IMR-90 (cell line): ENCODE data around the gene CDKAL1. TPM values are rescaled to one million over a fixed set of nuclear protein-coding genes. Genes with fewer than 3 reads are reported as not detected.

ENCODE experiments used
- ATAC-seq: fragments of 200-7000 bp; cut with Tn5 transposase; 2 replicates; pipeline ENCODE4 v1.9.1; 2020; ENCODE audit warnings: low read depth, mild to moderate bottlenecking, moderate library complexity
- BruUV-seq: library from RNA; stranded (reverse); fragments of 400-500 nt; replicated peaks from 2 replicates; lab custom pipeline; 2021; lab: Mats Ljungman, UMichigan
- CTCF ChIA-PET: fragments of 300-600 bp; formaldehyde crosslinking; extraction: SDS; loops from one replicate; lab custom pipeline; 2021; ENCODE audit warnings: antibody characterized with exemption; lab: Yijun Ruan, JAX
- POLR2A ChIA-PET: fragments of 300-600 bp; sonication (Branson Sonifier 250); formaldehyde crosslinking; loops from one replicate; lab custom pipeline; 2022; ENCODE audit warnings: antibody characterized with exemption; ENCODE audit not compliant: unreplicated experiment; lab: Charles Lee
- DNase-seq: peaks from one replicate; pipeline ENCODE4 v3.0.0; 2013
- H2AFZ ChIP-seq: replicated peaks from 2 replicates; pipeline ENCODE3; 2013; ENCODE audit warnings: low read length, mild to moderate bottlenecking; ENCODE audit not compliant: poor library complexity
- H2AK5ac ChIP-seq: 2 replicates; pipeline ENCODE4 v1.6.1; 2013; ENCODE audit warnings: low read depth, low read length, inconsistent platforms
- H2AK9ac ChIP-seq: replicated peaks from 2 replicates; pipeline ENCODE3; 2013; ENCODE audit warnings: mild to moderate bottlenecking, low read depth, low read length, moderate library complexity; ENCODE audit not compliant: poor library complexity
- H2BK120ac ChIP-seq: 2 replicates; pipeline ENCODE4 v1.6.1; 2013; ENCODE audit warnings: low read depth, low read length, inconsistent platforms
- H2BK15ac ChIP-seq: 3 replicates; pipeline ENCODE4 v1.6.1; 2013; ENCODE audit warnings: low read depth, low read length, inconsistent platforms
- H2BK20ac ChIP-seq: 2 replicates; pipeline ENCODE4 v1.6.1; 2013; ENCODE audit warnings: low read depth, mild to moderate bottlenecking, inconsistent platforms, low read length, moderate library complexity
- H2BK5ac ChIP-seq: 2 replicates; pipeline ENCODE4 v1.6.1; 2013; ENCODE audit warnings: mild to moderate bottlenecking, low read depth, low read length, inconsistent platforms; ENCODE audit not compliant: poor library complexity, severe bottlenecking
- H3K14ac ChIP-seq: replicated peaks from 2 replicates; pipeline ENCODE4 v1.6.1; 2013; ENCODE audit warnings: low read depth, low read length, inconsistent platforms
- H3K18ac ChIP-seq: 2 replicates; pipeline ENCODE4 v1.6.1; 2013; ENCODE audit warnings: low read depth, low read length, control low read depth
- H3K23ac ChIP-seq: 2 replicates; pipeline ENCODE4 v1.6.1; 2013; ENCODE audit warnings: low read depth, low read length, inconsistent platforms
- H3K27ac ChIP-seq: 2 replicates; pipeline ENCODE4 v1.5.1; 2013; ENCODE audit warnings: mild to moderate bottlenecking, control low read depth, low read length; ENCODE audit not compliant: insufficient read depth
- H3K27me3 ChIP-seq: 2 replicates; pipeline ENCODE4 v1.6.1; 2013; ENCODE audit warnings: low read length; ENCODE audit not compliant: control insufficient read depth, insufficient read depth
- H3K36me3 ChIP-seq: 2 replicates; pipeline ENCODE4 v1.6.1; 2013; ENCODE audit warnings: low read length, mixed read lengths; ENCODE audit not compliant: control insufficient read depth, insufficient read depth
- H3K4ac ChIP-seq: 2 replicates; pipeline ENCODE4 v1.6.1; 2013; ENCODE audit warnings: low read depth, low read length, inconsistent platforms
- H3K4me1 ChIP-seq: 2 replicates; pipeline ENCODE4 v1.6.1; 2013; ENCODE audit warnings: low read length, mixed read lengths; ENCODE audit not compliant: control insufficient read depth, insufficient read depth
- H3K4me2 ChIP-seq: 2 replicates; pipeline ENCODE4 v1.6.1; 2013; ENCODE audit warnings: low read depth, mild to moderate bottlenecking, control low read depth, low read length, moderate library complexity
- H3K4me3 ChIP-seq: 2 replicates; pipeline ENCODE4 v1.5.1; 2013; ENCODE audit warnings: low read depth, mild to moderate bottlenecking, control low read depth, low read length, moderate library complexity; ENCODE audit not compliant: insufficient read depth
- H3K56ac ChIP-seq: 2 replicates; pipeline ENCODE4 v1.6.1; 2013; ENCODE audit warnings: low read length, inconsistent platforms; ENCODE audit not compliant: insufficient read depth; ENCODE audit errors: extremely low read depth
- H3K79me1 ChIP-seq, 2 experiments: 2 replicates each; pipeline ENCODE4 v1.6.1; 2013; ENCODE audit warnings: low read length in 2 of 2, inconsistent platforms in 1 of 2, low read depth in 1 of 2
- H3K9ac ChIP-seq: 2 replicates; pipeline ENCODE4 v1.6.1; 2013; ENCODE audit warnings: low read depth, low read length, control low read depth
- H3K9me1 ChIP-seq: 2 replicates; pipeline ENCODE4 v1.6.1; 2013; ENCODE audit warnings: low read length, inconsistent platforms; ENCODE audit not compliant: insufficient read depth
- H3K9me3 ChIP-seq: 2 replicates; pipeline ENCODE4 v1.6.1; 2013; ENCODE audit warnings: low read length; ENCODE audit not compliant: control insufficient read depth, insufficient read depth
- H4K20me1 ChIP-seq: 2 replicates; pipeline ENCODE4 v1.6.1; 2013; ENCODE audit warnings: low read length, inconsistent platforms; ENCODE audit not compliant: insufficient read depth
- H4K5ac ChIP-seq: 2 replicates; pipeline ENCODE4 v1.6.1; 2013; ENCODE audit warnings: mild to moderate bottlenecking, low read depth, low read length, control low read depth
- H4K8ac ChIP-seq, 2 experiments: 2 replicates each; pipeline ENCODE4 v1.6.1; 2013; ENCODE audit warnings: low read depth in 2 of 2, low read length in 2 of 2, control low read depth in 1 of 2, inconsistent platforms in 1 of 2
- H4K91ac ChIP-seq: 2 replicates; pipeline ENCODE4 v1.6.1; 2013; ENCODE audit warnings: low read depth, low read length, inconsistent platforms; ENCODE audit not compliant: insufficient read depth
- CEBPB ChIP-seq: IDR thresholded peaks from 2 replicates; pipeline ENCODE4 v1.6.1; 2012; ENCODE audit warnings: low read depth, low read length, improper control_type of control experiment
- CHD1 ChIP-seq: IDR thresholded peaks from 2 replicates; pipeline ENCODE4 v1.6.1; 2012; ENCODE audit warnings: low read depth, low read length, improper control_type of control experiment
- FOS ChIP-seq: fragments of 150-350 bp; IDR thresholded peaks from 2 replicates; pipeline ENCODE4 v1.6.1; 2016; ENCODE audit warnings: low read depth, low read length
- MAFK ChIP-seq: IDR thresholded peaks from 2 replicates; pipeline ENCODE4 v1.6.1; 2012; ENCODE audit warnings: low read depth, low read length, improper control_type of control experiment
- MXI1 ChIP-seq: IDR thresholded peaks from 2 replicates; pipeline ENCODE4 v1.6.1; 2012; ENCODE audit warnings: low read depth, mild to moderate bottlenecking, low read length, moderate library complexity, borderline replicate concordance
- RCOR1 ChIP-seq: IDR thresholded peaks from 2 replicates; pipeline ENCODE4 v1.6.1; 2012; ENCODE audit warnings: mild to moderate bottlenecking, low read length, improper control_type of control experiment; ENCODE audit not compliant: insufficient replicate concordance
- WGBS, 2 experiments: methylation state at CpG; one replicate each; pipeline versions ENCODE4 v1.1.5 to v1.1.7; 2013; ENCODE audit warnings: missing lambda C conversion rate in 2 of 2; ENCODE audit not compliant: insufficient read length in 1 of 2; ENCODE audit errors: extremely low coverage in 2 of 2; 5-methylcytosine and 5-hydroxymethylcytosine counted together
- dilution Hi-C: fragments of 300-500 bp; cut with HindIII; formaldehyde crosslinking; loops from one replicate; pipeline ENCODE4 v1.14.3; 2018; ENCODE audit warnings: low sequenced_read_pairs; ENCODE audit not compliant: unreplicated experiment
- in situ Hi-C: fragments of 300-500 bp; cut with MboI; formaldehyde crosslinking; loops from 3 replicates; pipeline ENCODE4 v1.14.3; 2019; ENCODE audit warnings: low sequenced_read_pairs, inconsistent platforms, mixed read lengths
- intact Hi-C: fragments of 100-400 bp; cut with micrococcal nuclease; formaldehyde crosslinking; loops from 2 replicates; pipeline ENCODE4 v1.10.0; 2022
- polyA plus RNA-seq, 3 experiments: library from polyadenylated mRNA; depleted of rRNA; stranded (reverse); fragments of >200 nt; gene quantifications; 2 replicates each; pipeline ENCODE4 v1.2.3, GENCODE V29; 2012; ENCODE audit warnings: low replicate concordance in 1 of 3
- total RNA-seq: library from RNA; depleted of rRNA; stranded (reverse); fragments of >200 nt; gene quantifications from 2 replicates; pipeline ENCODE4 v1.2.3, GENCODE V29; 2012
- TF ChIP-seq, protein P1 (sequence below): fragments of 150-350 bp; IDR thresholded peaks from 2 replicates; pipeline ENCODE4 v1.6.1; 2016; ENCODE audit warnings: low read depth, mild to moderate bottlenecking, low read length, moderate library complexity, borderline replicate concordance

The CDKAL1 gene
- total and polyA plus RNA-seq, 2 of the 4 experiments (the other 2 are of a cell fraction), result 3.7 to 13.1 TPM

DNA sequence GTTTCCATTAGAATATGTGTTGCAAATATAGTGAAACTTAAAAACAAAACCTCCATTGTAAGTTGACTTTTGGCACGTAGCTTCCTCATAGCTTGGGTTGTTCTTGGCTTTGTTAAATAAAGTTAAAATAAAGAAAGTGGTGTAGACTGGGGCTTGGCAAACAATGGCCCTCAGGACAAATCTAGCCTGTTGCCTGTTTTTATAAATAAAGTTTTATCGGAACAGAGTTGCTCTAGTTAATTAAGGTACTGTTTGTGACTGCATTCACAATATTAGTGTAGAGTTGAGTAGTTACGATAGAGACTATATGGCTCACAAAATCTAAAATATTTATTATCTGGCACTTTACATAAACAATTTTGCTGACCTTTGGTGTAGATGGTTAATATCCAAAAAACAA, 168.8 kb downstream of the CDKAL1 start:
- Histone ChIP-seq H3K9ac (no peak overlapping the region), H3K4ac (no peak overlapping the region), H3K27me3 (no peaks in the 10 kb centered on the region), H3K36me3 (no peaks in the 10 kb centered on the region), H3K79me1 (peaks cover 6 to 9% of the 10 kb centered on the region in 2 experiments; a peak in 3 of 4 replicates), H3K9me3 (no peaks in the 10 kb centered on the region), H3K14ac (no peak overlapping the region), H4K5ac (no peak overlapping the region), H2BK20ac (no peak overlapping the region), H3K23ac (no peak overlapping the region), H3K18ac (no peak overlapping the region), H2BK15ac (no peak overlapping the region), H4K91ac (no peak overlapping the region), H3K9me1 (peaks cover 3% of the 10 kb centered on the region; the same call in 1 of the 2 replicates), H4K8ac (no peak overlapping the region), H3K56ac (no peak overlapping the region), H2BK120ac (no peak overlapping the region), H3K4me2 (no peak overlapping the region), H2AK5ac (no peak overlapping the region), H4K20me1 (no peaks in the 10 kb centered on the region), H3K4me3 (no peak overlapping the region), H2BK5ac (no peak overlapping the region), H3K27ac (no peak overlapping the region), H3K4me1 (no peaks in the 10 kb centered on the region), H2AFZ (no peak overlapping the region), H2AK9ac (no peak overlapping the region)
- POLR2A ChIA-PET, result no interaction called here
- dilution Hi-C loops, result no loop called here
- CTCF ChIA-PET, result interaction anchor here (0.6 kb wide), 1 partner anchor 226 kb away, joined by 5 read pairs; no protein-coding TSS in a partner anchor
- TF ChIP-seq CEBPB (no peak), MAFK (no peak), FOS (no peak), CHD1 (no peak), RCOR1 (no peak), MXI1 (no peak)
- TF ChIP-seq, protein P1, sequence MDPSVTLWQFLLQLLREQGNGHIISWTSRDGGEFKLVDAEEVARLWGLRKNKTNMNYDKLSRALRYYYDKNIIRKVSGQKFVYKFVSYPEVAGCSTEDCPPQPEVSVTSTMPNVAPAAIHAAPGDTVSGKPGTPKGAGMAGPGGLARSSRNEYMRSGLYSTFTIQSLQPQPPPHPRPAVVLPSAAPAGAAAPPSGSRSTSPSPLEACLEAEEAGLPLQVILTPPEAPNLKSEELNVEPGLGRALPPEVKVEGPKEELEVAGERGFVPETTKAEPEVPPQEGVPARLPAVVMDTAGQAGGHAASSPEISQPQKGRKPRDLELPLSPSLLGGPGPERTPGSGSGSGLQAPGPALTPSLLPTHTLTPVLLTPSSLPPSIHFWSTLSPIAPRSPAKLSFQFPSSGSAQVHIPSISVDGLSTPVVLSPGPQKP, result no peak
- no TSS peak for BruUV-seq
- ATAC-seq, result no peak
- no CpG with 5 or more reads among the region's 3 CpGs for WGBS, 2 experiments
- no peak for DNase-seq
- in situ Hi-C loops, result no loop called here
- intact Hi-C loops, result no loop called here
